Pons (tissue), 1 donor: ENCODE measurements around the gene ARFGEF3.

Source experiments
- DNase-seq: peaks from one replicate; pipeline ENCODE4 v3.0.0-alpha.2; 2016; ENCODE audit warnings: low spot score

The ARFGEF3 gene

GRCh38 chr6:138307816-138308730 lies 146.3 kb downstream of the ARFGEF3 start:
- DNase-seq, result peak; percentile 42

GRCh38 chr6:138308731-138309110 lies 147.0 kb downstream of the ARFGEF3 start:
- no peak for DNase-seq

DNA sequence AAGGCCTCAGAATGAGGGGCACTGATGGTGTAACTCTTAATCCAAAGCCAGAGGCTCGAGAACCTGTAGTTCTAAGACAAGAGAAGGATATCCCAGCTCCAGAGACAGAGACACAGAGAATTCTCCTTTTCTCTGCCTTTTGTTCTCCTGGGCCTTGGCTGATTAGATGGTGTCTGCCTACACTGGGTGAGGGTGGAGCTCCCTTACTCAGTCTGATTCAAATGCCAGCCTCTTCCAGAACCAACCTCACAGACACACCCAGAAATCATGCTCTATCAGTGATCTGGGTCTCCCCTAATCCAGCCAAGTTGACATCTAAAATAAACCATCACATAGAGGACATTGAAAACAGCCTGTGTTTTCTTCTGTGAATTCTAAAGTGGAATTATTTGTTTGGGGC lies 148.0 kb downstream of the ARFGEF3 start:
- no peak for DNase-seq

GRCh38 chr6:138310294-138310693 lies 148.6 kb downstream of the ARFGEF3 start:
- DNase-seq, result no peak

- no peak for DNase-seq
These were observed 149.1 kb downstream of the ARFGEF3 start for GRCh38 chr6:138310821-138311220.

GRCh38 chr6:138311268-138311667 lies 149.5 kb downstream of the ARFGEF3 start:
- DNase-seq, result no peak

- DNase-seq, result no peak
These were observed 157.1 kb downstream of the ARFGEF3 start for GRCh38 chr6:138318741-138319375.

DNA sequence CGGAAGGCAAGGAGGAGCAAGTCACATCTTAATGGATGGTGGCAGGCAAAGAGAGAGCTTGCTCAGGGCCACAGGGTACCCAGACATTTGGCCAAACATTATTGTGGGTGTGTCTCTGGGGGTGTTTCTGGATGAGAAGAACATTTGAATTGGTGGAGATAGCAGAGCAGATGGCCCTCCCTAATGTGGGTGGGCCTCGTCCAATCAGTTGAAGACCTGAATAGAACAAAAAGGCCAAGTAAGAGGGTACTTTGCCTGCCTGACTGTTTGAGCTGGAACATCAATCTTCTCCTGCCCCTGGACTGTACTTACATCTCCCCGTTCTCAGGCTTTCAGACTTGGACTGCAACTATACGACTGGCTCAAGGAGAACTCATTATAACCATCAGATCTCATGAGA lies 160.2 kb downstream of the ARFGEF3 start:
- no peak for DNase-seq

- DNase-seq, result no peak
These were observed 162.1 kb downstream of the ARFGEF3 start for GRCh38 chr6:138323821-138324220.

- DNase-seq, result no peak
These were observed 166.5 kb downstream of the ARFGEF3 start for GRCh38 chr6:138328210-138328609.

DNA sequence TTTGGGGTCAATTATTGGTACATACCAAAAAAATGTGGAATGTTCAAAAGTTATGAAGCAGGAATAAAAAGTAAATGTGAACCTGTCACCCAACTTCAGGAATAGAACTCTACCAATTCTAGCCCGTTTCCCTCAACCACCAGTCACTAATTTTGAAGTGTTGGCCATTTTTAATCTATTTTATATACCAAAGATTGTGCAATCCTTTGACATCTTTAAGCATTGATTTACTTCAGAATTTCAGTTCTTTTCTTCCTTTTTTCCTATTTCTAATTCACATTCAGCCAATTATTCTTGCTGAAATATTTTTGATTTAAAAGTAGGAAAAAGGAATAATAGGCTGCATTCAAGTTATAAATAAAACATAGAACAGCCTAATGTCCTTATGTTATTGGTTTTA lies 169.0 kb downstream of the ARFGEF3 start:
- DNase-seq, result no peak

DNA sequence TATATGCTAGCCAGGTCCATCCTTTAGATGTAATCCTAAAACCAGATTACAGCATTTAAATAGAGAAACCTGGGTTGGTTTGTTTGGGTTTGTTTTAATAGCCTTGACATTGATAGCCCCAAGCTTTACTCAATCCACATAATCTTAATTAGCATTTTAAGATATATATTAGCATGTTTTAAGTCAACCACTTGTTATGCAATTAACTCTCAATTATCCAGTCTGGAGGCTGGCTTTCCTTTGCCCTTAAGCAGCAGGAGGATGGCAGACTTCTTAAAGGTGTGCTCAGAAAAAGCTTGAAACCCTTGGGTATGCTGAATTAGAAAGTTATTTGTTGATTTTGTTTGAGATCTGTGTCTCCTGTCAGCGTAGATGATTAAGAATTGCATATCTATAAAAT lies 169.7 kb downstream of the ARFGEF3 start:
- DNase-seq, result no peak

DNA sequence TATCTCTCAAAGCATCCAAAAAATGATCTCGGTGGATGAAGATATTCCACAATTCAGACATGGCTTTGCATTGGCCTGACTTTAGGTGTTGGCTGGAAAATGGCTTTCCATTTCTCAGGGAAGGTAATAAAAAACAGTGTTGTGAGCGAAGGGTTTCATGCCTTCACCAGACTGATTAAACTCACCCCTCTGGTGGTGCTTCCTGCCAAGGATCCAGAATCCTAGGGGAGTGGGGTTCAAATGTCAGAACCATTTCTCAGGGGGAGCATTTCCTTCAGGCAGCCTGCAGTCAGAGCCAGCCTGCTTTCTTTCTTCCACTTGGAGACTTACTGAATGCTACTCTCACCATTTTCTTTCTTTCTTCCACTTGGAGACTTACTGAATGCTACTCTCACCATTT lies 170.2 kb downstream of the ARFGEF3 start:
- no peak for DNase-seq

DNA sequence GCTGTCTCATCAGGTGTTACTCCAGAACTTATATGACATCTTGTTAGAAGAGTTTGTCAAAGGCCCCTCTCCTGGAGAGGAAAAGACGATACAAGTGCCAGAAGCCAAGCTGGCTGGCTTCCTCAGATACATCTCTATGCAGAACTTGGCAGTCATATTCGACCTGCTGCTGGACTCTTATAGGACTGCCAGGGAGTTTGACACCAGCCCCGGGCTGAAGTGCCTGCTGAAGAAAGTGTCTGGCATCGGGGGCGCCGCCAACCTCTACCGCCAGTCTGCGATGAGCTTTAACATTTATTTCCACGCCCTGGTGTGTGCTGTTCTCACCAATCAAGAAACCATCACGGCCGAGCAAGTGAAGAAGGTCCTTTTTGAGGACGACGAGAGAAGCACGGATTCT lies 172.3 kb downstream of the ARFGEF3 start:
- DNase-seq, result no peak

DNA sequence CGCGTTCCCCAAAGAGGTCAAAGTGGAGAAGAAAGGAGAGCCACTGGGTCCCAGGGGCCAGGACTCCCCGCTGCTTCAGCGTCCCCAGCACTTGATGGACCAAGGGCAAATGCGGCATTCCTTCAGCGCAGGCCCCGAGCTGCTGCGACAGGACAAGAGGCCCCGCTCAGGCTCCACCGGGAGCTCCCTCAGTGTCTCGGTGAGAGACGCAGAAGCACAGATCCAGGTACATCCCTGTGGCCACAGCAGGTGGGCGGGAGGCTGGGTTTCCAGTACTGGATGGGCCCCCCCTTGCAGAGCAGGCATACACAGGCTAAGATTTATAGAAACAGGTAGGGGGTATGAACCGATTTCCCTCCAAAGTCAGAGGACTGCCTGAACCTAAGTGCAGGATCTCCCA lies 173.2 kb downstream of the ARFGEF3 start:
- no peak for DNase-seq

DNA sequence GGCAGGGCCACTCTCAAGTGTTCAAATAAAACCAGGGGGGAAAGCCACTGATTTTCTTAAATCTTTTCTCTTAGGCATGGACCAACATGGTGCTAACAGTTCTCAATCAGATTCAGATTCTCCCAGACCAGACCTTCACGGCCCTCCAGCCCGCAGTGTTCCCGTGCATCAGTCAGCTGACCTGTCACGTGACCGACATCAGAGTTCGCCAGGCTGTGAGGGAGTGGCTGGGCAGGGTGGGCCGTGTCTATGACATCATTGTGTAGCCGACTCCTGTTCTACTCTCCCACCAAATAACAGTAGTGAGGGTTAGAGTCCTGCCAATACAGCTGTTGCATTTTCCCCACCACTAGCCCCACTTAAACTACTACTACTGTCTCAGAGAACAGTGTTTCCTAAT lies 174.5 kb downstream of the ARFGEF3 start:
- no peak for DNase-seq

DNA sequence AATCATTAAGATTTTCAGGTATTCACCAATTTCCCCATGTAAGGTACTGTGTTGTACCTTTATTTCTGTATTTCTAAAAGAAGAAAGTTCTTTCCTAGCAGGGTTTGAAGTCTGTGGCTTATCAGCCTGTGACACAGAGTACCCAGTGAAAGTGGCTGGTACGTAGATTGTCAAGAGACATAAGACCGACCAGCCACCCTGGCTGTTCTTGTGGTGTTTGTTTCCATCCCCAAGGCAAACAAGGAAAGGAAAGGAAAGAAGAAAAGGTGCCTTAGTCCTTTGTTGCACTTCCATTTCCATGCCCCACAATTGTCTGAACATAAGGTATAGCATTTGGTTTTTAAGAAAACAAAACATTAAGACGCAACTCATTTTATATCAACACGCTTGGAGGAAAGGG lies 175.3 kb downstream of the ARFGEF3 start:
- no peak for DNase-seq

DNA sequence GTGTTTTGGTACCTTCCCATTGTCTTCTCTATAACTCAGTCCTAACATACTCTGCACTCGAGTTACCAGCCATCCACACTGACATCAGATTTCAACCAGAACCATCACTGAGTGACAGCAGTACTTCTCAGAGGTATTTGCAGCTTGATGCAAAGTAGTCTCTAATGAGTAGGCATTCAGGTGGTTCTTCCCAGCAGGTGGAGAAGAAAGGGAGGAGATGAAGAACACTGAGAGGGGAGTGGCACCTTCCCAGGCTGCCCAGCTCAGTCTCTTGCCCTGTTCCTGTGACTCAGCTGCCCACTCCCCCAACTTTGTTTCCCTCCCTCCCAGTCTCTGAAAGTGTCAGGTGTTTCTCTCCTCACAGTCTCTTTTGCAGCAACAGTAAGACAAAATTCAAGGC lies 177.3 kb downstream of the ARFGEF3 start:
- DNase-seq, result no peak

DNA sequence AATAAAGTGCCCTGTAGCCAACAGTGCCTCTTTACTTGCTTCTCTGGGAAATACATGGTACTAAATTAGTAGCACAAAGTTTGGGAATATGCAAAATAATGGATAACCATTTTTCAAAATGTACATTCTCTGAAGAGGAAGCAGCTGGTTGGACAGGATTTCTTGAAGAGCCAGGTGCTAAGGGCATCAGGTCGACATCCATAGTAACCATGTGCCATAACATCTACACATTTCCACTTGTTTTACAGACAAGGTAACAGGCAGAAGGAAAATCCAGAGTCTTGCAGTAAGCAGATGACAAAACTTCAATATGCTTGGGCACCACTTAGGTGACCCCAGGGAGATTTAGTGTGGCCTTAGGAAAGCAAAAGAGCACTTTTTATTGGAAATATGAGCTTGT lies 179.4 kb downstream of the ARFGEF3 start:
- DNase-seq, result no peak

DNA sequence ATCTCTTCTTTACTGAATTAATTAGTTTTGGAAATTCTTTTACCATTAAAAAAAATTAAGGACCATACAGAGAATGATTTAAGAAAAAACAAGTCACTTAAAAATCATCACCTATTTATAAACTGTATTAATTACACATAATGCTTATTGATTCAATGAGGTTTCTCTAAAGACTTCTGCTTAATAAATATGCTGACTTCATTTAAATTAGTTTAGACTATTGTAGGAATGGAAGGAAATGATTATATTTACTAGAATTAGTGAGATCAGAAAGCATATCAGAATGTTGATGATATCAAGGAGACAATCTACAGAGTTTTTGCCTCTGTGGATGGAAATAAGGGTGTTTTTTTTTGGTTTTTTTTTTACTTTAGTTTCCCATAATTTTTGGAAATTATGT lies 181.4 kb downstream of the ARFGEF3 start:
- DNase-seq, result no peak

GRCh38 chr6:138345565-138346285 lies 184.0 kb downstream of the ARFGEF3 start:
- no peak for DNase-seq

DNA sequence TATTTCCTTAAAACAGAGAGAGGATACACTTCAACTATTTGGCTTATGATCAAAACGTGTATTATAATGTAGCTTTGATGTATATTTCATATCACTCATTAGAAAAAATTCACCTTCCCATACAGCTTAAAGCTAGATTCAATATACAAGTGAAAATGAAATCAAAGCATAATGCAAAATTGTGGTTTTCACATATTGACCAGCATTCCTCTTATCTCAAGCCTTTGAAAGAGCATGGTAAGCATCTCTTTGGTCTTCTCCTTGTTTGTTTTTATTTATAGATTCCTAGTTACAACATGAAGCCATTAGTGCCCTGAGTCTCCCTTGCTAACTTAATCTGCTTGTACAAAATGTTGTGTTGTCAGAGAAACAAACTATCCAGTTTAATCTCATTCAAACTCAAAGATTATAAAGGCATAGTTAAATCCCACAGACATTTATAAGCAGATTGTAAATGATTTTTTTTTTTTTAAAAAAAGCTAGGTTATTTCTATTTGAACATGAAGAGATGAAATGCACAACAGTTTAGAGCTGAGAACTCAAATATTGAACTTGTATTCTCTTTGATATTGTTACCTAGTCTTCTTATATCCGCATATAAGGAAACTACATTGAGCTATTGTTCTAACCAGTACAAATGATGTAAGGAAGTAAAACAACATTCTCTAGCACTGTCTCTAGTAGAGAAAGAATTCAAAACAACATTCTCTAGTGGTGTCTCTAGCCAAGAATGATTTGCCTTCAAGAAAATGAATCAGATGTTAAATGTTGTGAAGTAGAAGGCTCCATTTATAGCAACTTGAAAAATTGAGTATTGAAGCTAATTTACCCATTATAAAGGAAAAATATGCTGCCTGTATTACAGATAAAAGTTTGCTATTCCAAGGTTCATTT lies 184.8 kb downstream of the ARFGEF3 start:
- DNase-seq, result no peak
